Endothelial cell of coronary artery (primary cell): ENCODE results near the gene NSUN2. TPM values are rescaled to one million over a fixed set of nuclear protein-coding genes. Genes with fewer than 3 reads are reported as not detected.

ENCODE experiments used
- total RNA-seq: library from RNA; depleted of rRNA; stranded (reverse); fragments of >200 nt; gene quantifications from 2 replicates; pipeline ENCODE4 v1.2.3, GENCODE V29; 2014

The NSUN2 gene
- total RNA-seq = 70.7 and 85.0 TPM in 2 replicates

GRCh38 chr5:6632888-6633468, at the start of gene NSUN2, which contains the start of gene SRD5A1:
Gene NSUN2 (minus strand): TSS chr5:6633044. CDS start chr5:6632979, 65 bp downstream.
Gene SRD5A1 (plus strand): TSS chr5:6633440. CDS start chr5:6633577, 137 bp downstream.

Other genes with a start within 250 kb of the NSUN2 start
- under 0.01 and 0.09 TPM in 2 replicates for gene UBE2QL1, start 184.2 kb downstream of the NSUN2 start, total RNA-seq
- gene SRD5A1, start 396 bp upstream of the NSUN2 start, total RNA-seq = 6.8 and 13.0 TPM in 2 replicates
- 8.5 and 12.7 TPM in 2 replicates for gene TENT4A, start 80.4 kb upstream of the NSUN2 start, total RNA-seq